GM12872 (cell line): ENCODE measurements around the gene ASB4.

Source experiments
- TF ChIP-seq, protein P1 (sequence below): IDR thresholded peaks from 3 replicates; pipeline ENCODE4 v1.5.1; 2011; ENCODE audit warnings: low read depth, mild to moderate bottlenecking, low read length, moderate library complexity; ENCODE audit not compliant: insufficient read depth

ASB4 gene

DNA sequence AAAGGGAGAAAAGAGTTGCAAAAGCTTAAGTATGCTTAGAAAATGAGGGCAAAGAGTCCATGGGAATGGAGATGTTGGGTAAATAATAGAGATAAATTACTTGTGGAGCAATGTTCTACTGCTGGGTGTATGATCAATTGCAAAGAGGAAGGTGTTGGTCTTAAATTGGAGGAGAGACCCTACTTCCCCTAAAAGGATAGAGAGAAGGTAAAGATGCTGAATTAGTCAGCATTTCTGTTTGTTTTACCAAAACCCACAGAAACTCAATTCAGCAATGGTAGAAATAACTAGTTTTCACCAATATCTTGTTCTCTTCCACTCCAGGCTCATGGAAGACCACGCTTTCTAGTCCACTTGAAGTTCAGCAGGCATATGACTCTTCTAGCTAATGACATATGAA is 32.1 kb downstream of the ASB4 start:
- TF ChIP-seq, protein P1, sequence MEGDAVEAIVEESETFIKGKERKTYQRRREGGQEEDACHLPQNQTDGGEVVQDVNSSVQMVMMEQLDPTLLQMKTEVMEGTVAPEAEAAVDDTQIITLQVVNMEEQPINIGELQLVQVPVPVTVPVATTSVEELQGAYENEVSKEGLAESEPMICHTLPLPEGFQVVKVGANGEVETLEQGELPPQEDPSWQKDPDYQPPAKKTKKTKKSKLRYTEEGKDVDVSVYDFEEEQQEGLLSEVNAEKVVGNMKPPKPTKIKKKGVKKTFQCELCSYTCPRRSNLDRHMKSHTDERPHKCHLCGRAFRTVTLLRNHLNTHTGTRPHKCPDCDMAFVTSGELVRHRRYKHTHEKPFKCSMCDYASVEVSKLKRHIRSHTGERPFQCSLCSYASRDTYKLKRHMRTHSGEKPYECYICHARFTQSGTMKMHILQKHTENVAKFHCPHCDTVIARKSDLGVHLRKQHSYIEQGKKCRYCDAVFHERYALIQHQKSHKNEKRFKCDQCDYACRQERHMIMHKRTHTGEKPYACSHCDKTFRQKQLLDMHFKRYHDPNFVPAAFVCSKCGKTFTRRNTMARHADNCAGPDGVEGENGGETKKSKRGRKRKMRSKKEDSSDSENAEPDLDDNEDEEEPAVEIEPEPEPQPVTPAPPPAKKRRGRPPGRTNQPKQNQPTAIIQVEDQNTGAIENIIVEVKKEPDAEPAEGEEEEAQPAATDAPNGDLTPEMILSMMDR = no peak

DNA sequence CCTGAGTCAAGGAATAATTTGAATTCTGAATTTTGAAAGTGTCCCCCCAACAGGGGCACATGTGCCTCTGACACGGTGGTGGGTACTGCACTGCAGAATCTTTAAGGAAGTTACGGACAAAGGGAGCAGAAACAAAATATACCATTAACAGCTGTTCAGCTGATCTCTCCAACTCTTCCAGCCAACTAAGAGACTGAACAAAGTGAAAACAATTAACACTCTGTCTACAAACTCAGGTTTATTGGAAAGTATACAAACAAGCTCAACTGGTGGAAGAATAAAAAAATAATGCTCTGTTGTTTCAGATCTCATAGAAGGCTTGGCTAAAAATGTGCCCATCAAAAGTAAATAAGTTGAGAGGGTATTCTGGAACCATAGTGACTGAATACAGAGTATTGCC is 34.4 kb downstream of the ASB4 start:
- TF ChIP-seq, protein P1 = no peak

DNA sequence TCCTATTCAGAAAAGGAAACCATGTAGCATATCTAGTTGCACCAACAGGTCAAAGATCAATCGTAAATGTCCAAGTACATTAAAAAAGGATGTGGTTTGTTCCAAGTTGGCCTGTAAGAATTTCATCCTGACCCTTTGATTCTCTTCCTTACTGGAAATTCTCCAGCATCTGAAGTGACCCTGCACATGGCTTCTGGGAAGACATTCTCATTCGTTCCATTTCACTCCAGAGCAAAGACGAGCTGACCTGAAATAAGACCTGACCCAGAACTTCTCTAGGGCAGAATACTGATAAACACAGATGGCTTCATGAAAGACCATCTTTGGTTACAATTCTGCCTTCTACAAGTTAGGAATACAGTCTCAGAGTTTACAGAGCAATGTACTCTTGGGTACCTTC is 39.8 kb downstream of the ASB4 start:
- TF ChIP-seq, protein P1 = no peak

DNA sequence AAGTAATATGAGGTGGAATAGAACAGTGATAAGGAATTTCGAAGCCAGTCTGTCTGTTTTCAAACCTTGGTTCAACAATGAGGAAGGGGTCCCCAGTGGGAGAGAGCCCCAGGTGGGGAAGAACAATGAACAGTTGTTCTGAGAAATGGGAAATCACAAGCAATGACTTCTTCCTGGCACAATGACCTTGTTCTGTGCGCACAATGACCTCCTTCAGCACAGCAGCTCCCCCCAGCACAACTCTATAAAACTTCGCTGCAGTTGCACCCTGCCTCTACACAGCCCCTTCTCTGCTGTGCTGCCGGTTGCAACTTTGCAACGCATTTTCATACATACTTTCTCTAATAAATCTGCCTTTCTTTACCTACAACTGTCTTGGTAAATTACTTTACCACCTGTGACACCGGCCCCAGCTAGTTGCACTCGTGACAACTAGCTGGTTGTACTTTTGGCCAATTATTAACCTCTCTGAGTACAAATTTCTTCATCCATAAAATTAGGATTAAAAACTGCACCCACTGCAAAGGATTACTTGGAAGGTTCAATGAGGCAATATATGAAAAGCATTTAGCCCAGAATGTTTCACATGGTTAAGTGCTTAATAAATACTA is 40.5 kb downstream of the ASB4 start:
- TF ChIP-seq, protein P1 = no peak

DNA sequence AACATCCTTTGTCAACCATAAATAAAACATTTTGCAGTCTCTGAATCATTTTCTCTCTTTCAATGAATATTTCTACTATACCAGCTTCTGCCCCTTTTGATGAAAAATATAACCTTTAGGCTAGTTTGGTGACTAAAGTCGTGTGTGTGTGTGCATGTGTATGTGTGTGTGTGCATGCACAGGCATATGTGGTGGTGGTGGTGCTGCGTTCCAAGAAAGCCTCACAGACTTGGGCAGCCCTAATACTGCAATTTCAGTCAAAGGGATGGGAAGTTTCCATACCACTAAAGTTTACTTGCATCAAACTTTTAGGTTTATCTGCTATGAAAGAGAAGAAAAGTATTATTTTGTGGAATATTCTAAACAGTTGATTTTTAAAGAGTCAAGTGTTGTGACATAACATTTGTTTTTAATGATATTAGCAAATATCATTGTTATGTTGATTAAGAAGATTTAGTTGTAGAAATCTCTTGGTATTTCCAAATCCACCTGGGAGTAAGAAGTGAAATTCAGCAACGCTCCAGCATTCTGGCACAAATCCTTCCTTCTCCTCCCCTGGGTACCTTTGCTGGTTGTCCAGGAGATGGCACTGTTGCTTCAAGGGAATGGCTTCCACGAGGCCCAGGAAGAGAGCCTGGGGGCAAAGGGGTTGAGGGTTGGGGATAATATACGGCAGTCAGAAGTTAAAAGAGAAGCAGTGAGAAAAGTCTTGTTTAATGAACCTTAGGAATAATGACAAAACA is 41.5 kb downstream of the ASB4 start:
- TF ChIP-seq, protein P1 = peak; percentile 73

DNA sequence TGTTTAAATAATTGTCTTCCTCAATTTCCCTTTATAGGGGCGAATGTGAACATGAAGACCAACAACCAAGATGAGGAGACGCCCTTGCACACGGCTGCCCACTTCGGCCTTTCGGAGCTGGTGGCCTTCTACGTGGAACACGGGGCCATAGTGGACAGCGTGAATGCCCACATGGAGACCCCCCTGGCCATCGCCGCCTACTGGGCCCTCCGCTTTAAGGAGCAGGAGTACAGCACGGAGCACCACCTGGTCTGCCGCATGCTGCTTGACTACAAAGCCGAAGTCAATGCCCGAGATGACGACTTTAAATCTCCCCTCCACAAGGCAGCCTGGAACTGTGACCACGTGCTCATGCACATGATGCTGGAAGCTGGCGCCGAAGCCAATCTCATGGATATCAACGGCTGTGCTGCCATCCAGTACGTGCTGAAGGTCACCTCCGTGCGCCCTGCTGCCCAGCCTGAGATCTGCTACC is 42.1 kb downstream of the ASB4 start:
- TF ChIP-seq, protein P1 = no peak

DNA sequence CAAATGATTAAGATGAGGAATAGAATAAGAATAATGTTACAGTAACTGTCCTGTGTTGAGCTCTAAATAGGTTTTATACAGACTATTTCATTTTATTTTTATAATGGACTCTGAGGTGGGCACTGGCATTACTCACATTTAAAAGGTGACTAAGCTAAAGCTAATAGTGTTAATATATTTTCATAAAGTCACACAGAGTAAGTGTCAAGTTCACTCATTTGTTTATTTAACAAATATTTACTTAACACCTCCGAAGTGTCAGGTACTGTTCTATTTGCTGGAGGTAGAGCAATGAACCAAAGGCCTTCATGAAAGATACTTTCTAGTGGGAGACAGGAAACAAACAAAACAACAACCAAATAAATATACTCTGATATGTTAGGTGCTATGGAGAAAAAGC is 44.0 kb downstream of the ASB4 start:
- TF ChIP-seq, protein P1 = no peak
